Measurements from ENCODE around the gene CFAP161. TPM values are rescaled to one million over a fixed set of nuclear protein-coding genes. Genes with fewer than 3 reads are reported as not detected.

Gene CFAP161
- total RNA-seq, 4 donors from 2014 or later: not detected

- Histone ChIP-seq H3K27me3 (no peaks in the 10 kb centered on the region), H3K36me3 (no peaks in the 10 kb centered on the region), H3K4me3 (no peak overlapping the region), H3K4me1 (peaks cover 3 to 13% (median 8%) of the 10 kb centered on the region in 4 donors), H3K9me3 (no peaks in the 10 kb centered on the region), H3K27ac (no peak overlapping the region)
- intact Hi-C loops (cut with DNase I; ENCODE audit: low total_unique reads) (no loop called here), in situ Hi-C loops (cut with MboI; ENCODE audit: low pct_ligation_motif_present in 1 of 4, low pct_unique_long_range_greater_than_20kb in 1 of 4, low sequenced_read_pairs in 3 of 4) (no loop called here)
- DNase-seq: no peak
- TF ChIP-seq POLR2AphosphoS5 (IDR thresholded peaks at IDR 0.05): no peak
- no peak for TF ChIP-seq EP300 (IDR thresholded peaks at IDR 0.05; ENCODE audit: low read depth)
- 29 to 78% methylated on average over 1 to 3 of the region's 3 CpGs for WGBS, 2 donors (ENCODE audit: low coverage in 1 of 2)
Observed at GRCh38 chr15:81165535-81165934, 31.5 kb downstream of the CFAP161 start.

GRCh38 chr15:81166636-81167305 lies 32.7 kb downstream of the CFAP161 start:
- Histone ChIP-seq H3K9me3 (no peaks in the 10 kb centered on the region), H3K27me3 (peaks cover 8% of the 10 kb centered on the region), H3K27ac (no peak overlapping the region), H3K4me3 (no peak overlapping the region), H3K4me1 (peaks cover 0 to 10% (median 5%) of the 10 kb centered on the region in 4 donors), H3K36me3 (no peaks in the 10 kb centered on the region)
- in situ Hi-C loops (cut with MboI; ENCODE audit: low pct_ligation_motif_present in 1 of 4, low pct_unique_long_range_greater_than_20kb in 1 of 4, low sequenced_read_pairs in 3 of 4) (no loop called here), intact Hi-C loops (cut with DNase I; ENCODE audit: low total_unique reads) (no loop called here)
- WGBS, 2 donors (ENCODE audit: low coverage in 1 of 2): 67 to 69% methylated on average over 3 of the region's 3 CpGs
- TF ChIP-seq POLR2AphosphoS5 (IDR thresholded peaks at IDR 0.05) (no peak), EP300 (IDR thresholded peaks at IDR 0.05; ENCODE audit: low read depth) (no peak), CTCF (IDR thresholded peaks at IDR 0.05) (no peak), POLR2A (IDR thresholded peaks at IDR 0.05) (no peak)
- DNase-seq: no peak

GRCh38 chr15:81168131-81168526 lies 34.1 kb downstream of the CFAP161 start:
- 86% methylated on average over 2 of the region's 2 CpGs; no CpG with 5 or more reads in 1 of the 2 donors for WGBS, 2 donors (ENCODE audit: low coverage in 1 of 2)
- Histone ChIP-seq H3K4me1 (peaks cover 0 to 10% (median 5%) of the 10 kb centered on the region in 4 donors), H3K4me3 (no peak overlapping the region), H3K27ac (no peak overlapping the region), H3K36me3 (no peaks in the 10 kb centered on the region), H3K27me3 (peaks cover 8% of the 10 kb centered on the region), H3K9me3 (no peaks in the 10 kb centered on the region)
- DNase-seq: no peak
- intact Hi-C loops (cut with DNase I; ENCODE audit: low total_unique reads): no loop called here
- TF ChIP-seq POLR2AphosphoS5 (IDR thresholded peaks at IDR 0.05): no peak
- TF ChIP-seq POLR2A (IDR thresholded peaks at IDR 0.05): no peak
- TF ChIP-seq CTCF (IDR thresholded peaks at IDR 0.05): no peak
- no peak for TF ChIP-seq EP300 (IDR thresholded peaks at IDR 0.05; ENCODE audit: low read depth)
- in situ Hi-C loops (cut with MboI; ENCODE audit: low pct_ligation_motif_present in 1 of 4, low pct_unique_long_range_greater_than_20kb in 1 of 4, low sequenced_read_pairs in 3 of 4): no loop called here

- in situ Hi-C loops (cut with MboI; ENCODE audit: low pct_ligation_motif_present in 1 of 4, low pct_unique_long_range_greater_than_20kb in 1 of 4, low sequenced_read_pairs in 3 of 4) (no loop called here), intact Hi-C loops (cut with DNase I; ENCODE audit: low total_unique reads) (no loop called here)
- Histone ChIP-seq H3K36me3 (no peaks in the 10 kb centered on the region), H3K4me1 (peaks cover 0 to 10% (median 5%) of the 10 kb centered on the region in 4 donors), H3K9me3 (no peaks in the 10 kb centered on the region), H3K27ac (no peak overlapping the region), H3K27me3 (peaks cover 8% of the 10 kb centered on the region), H3K4me3 (no peak overlapping the region)
- 40 to 68% methylated on average over 1 to 2 of the region's 2 CpGs for WGBS, 2 donors (ENCODE audit: low coverage in 1 of 2)
- TF ChIP-seq POLR2A (IDR thresholded peaks at IDR 0.05) (no peak), POLR2AphosphoS5 (IDR thresholded peaks at IDR 0.05) (no peak), CTCF (IDR thresholded peaks at IDR 0.05) (no peak), EP300 (IDR thresholded peaks at IDR 0.05; ENCODE audit: low read depth) (no peak)
- DNase-seq: no peak
Observed at GRCh38 chr15:81168644-81169043, 34.6 kb downstream of the CFAP161 start.
